WERI-Rb-1 (cell line): ENCODE results near the gene CD6.

Experiments used
- DNase-seq: peaks from one replicate; pipeline ENCODE4 v3.0.0-alpha.2; 2020
- H3K27ac ChIP-seq: fragments of 250-450 bp; sonication (Bioruptor Pico); 2 replicates; pipeline ENCODE4 v1.5.1; 2020; ENCODE audit warnings: mild to moderate bottlenecking, moderate library complexity
- H3K27me3 ChIP-seq: fragments of 250-450 bp; sonication (Bioruptor Pico); 2 replicates; pipeline ENCODE4 v1.5.1; 2021; ENCODE audit warnings: mild to moderate bottlenecking, low read depth, moderate library complexity; ENCODE audit not compliant: insufficient read depth, severe bottlenecking
- H3K36me3 ChIP-seq: fragments of 250-450 bp; sonication (Bioruptor Pico); 2 replicates; pipeline ENCODE4 v1.5.1; 2020; ENCODE audit warnings: mild to moderate bottlenecking, moderate library complexity
- H3K4me3 ChIP-seq: 2 replicates; pipeline ENCODE4 v1.5.1; 2011; ENCODE audit warnings: low read depth, mild to moderate bottlenecking, control low read depth, low read length
- H3K9me3 ChIP-seq: fragments of 250-450 bp; sonication (Bioruptor Pico); 2 replicates; pipeline ENCODE4 v1.5.1; 2021; ENCODE audit warnings: mild to moderate bottlenecking, moderate library complexity; ENCODE audit not compliant: severe bottlenecking
- CTCF ChIP-seq: IDR thresholded peaks from 2 replicates; pipeline ENCODE4 v1.5.1; 2011; ENCODE audit warnings: low read depth, mild to moderate bottlenecking, control low read depth, inconsistent platforms, low read length

Gene CD6

GRCh38 chr11:61023966-61024295 lies 52.5 kb downstream of the CD6 start:
- DNase-seq, result no peak
- H3K9me3 ChIP-seq, result no peaks in the 10 kb centered on the region

GRCh38 chr11:61024938-61025820 lies 53.7 kb downstream of the CD6 start:
- H3K9me3 ChIP-seq, result no peaks in the 10 kb centered on the region
- no peak overlapping the region for H3K27ac ChIP-seq

More at GRCh38 chr11:61023966-61024295, 52.5 kb downstream of the CD6 start:
- Histone ChIP-seq H3K4me3 (no peak overlapping the region), H3K27me3 (no peaks in the 10 kb centered on the region), H3K27ac (no peak overlapping the region), H3K36me3 (no peaks in the 10 kb centered on the region)
- TF ChIP-seq CTCF, result no peak

GRCh38 chr11:61025821-61026120 lies 54.3 kb downstream of the CD6 start:
- Histone ChIP-seq H3K27me3 (no peaks in the 10 kb centered on the region), H3K9me3 (no peaks in the 10 kb centered on the region), H3K27ac (no peak overlapping the region), H3K4me3 (no peak overlapping the region), H3K36me3 (no peaks in the 10 kb centered on the region)
- no peak for TF ChIP-seq CTCF
- no peak for DNase-seq

More at GRCh38 chr11:61024938-61025820, 53.7 kb downstream of the CD6 start:
- Histone ChIP-seq H3K27me3 (no peaks in the 10 kb centered on the region), H3K36me3 (no peaks in the 10 kb centered on the region), H3K4me3 (no peak overlapping the region)
- no peak for TF ChIP-seq CTCF
- no peak for DNase-seq

- Histone ChIP-seq H3K9me3 (no peaks in the 10 kb centered on the region), H3K36me3 (no peaks in the 10 kb centered on the region), H3K27ac (no peak overlapping the region), H3K27me3 (no peaks in the 10 kb centered on the region), H3K4me3 (no peak overlapping the region)
- DNase-seq, result no peak
- TF ChIP-seq CTCF, result no peak
Observed at GRCh38 chr11:61026121-61027031, 54.9 kb downstream of the CD6 start.

GRCh38 chr11:61027141-61027840 lies 55.8 kb downstream of the CD6 start:
- no peaks in the 10 kb centered on the region for H3K27me3 ChIP-seq
- no peak for TF ChIP-seq CTCF
- no peak for DNase-seq
- no peak overlapping the region for H3K4me3 ChIP-seq
- no peak overlapping the region for H3K27ac ChIP-seq
- H3K9me3 ChIP-seq, result no peaks in the 10 kb centered on the region
- H3K36me3 ChIP-seq, result no peaks in the 10 kb centered on the region
